GM21786 (cell line): ENCODE measurements around the gene NUP153.

Experiments
- ATAC-seq: cut with Tn5 transposase; IDR thresholded peaks from one replicate; pipeline ENCODE4 v1.9.1; 2021; ENCODE audit not compliant: unreplicated experiment

NUP153 gene

DNA sequence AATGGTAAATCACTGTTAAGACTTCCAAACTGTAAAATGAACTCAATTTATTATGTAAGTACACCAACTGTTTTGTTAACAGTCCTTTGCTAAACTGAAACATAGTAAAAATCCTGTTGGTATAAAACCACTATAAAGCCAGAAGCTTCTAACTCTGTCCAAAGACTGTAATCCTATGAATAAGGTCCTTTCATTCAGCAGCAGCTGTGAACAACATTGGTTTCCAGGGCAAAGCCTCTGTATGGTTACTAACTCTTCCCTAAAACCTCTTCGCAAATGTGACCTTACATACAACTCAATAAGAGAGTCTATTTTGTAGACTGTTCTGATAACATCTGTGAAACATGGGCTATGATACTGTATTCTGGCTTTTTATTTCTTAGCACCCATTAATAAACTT lies 40.1 kb downstream of the NUP153 start:
- no peak for ATAC-seq

DNA sequence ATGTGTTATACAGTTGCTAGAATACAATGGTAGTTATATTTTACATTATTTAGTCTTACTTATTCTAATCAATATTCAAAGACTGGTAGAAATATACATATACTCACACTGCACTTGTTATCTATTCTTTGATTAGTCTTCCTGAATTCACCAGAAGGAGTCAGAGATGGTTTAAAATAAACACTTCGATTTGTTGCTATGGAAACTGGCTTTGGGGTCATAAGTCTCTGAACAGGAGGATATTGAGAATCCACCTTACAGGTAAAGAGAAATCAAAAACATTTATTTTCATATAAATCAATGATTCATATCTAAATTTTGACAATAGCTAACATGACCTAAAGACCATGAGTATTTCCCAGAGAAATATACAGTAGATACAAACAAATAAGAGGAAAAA lies 41.6 kb downstream of the NUP153 start:
- ATAC-seq, result no peak

DNA sequence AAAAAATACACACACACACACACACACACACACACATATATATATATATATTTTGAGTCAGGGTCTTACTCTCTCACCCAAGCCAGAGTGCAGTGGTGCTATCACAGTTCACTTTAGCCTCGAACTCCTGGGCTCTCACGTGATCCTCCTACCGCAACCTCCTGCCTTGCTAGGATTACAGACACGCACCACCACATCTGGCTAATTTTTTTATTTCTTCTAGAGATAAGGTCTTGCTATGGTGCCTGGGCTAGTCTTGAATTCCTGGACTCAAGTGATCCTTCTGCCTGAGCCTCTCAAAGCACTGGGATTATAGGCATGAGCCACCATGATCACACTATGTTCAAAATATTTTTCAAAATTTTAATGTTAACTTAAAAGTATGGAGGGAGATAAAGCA lies 43.5 kb downstream of the NUP153 start:
- no peak for ATAC-seq

DNA sequence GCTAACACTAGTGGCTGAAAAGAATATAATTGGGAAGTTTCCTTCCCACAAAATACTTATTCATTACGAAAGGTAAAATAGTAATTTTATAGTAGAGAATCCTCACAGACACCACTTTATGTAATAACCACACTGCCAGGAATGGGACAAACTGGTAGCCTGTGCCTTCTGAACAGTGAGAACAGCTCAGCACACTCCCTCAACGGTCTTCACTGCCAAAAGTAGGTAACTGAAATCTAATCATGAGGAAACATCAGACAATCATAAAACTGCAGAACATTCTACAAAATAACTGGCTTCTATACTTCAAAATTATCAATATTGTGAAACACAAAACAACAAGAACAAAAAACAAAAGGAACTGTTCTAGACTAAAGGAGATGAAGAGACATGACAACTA lies 44.1 kb downstream of the NUP153 start:
- ATAC-seq, result no peak

DNA sequence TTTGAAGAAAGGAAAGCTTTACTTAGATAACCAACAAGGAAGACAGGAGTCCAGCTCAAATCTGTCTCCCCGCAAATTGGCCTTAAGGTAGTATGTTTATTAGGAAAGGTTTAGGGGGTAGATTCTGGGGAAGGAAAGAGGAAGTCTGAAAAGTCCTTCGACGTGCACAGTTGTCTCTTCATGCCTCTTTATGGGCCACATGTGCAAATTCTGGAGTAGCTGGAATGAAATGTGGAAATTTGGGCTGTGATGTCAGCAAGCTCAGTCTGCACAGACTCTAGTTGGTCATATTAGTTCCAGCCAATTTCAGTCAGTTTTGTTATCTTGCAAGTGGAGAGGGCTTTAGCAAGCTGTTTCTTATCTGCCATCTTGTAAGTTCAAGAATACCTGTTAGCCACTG lies 50.1 kb downstream of the NUP153 start:
- ATAC-seq, result no peak

DNA sequence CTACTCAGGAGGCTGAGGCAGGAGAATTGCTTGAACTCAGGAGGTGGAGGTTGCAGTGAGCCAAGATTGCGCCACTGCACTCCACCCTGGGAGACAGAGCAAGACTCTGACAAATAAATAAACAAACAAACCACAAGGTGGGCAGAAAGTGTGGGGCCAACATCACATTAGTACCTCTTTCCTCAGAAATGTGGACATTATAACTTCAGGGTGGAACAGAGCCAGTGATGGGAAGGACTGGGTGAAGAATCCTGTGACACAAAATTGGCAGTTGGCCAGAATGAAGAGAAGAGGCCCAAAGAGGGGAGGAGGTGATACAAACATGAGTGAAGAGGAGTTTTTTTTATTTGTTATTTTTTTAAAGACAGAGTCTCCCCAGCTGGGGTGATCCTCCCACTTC lies 50.6 kb downstream of the NUP153 start:
- no peak for ATAC-seq

DNA sequence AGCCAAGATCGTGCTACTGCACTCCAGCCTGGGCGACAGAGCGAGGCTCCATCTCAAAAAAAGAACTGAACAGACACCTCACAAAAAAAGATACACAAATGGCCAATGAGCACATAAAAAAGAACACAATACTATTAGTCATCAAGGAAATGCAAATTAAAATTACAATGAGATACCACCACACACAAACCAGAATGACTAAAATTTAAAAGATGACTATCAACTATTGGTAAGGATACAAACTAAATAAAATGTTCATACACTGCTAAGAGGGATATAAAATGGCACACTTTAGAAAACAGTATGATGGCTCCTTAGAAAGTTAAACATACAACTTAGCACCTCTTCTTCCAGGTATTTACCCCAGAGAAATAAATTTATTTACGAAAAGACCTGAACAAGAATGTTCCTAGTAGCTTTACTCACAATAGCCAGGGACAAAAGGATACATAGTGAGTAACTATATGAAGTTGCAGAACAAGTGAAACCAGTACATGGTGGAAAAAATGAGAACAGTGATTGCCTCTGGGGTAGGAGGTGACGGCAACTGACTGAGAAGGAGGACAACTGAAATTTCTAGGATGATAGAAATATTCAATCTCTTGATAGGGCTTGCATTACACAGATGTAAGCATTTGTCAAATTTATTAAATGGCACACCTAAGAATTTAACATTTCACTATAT lies 53.4 kb downstream of the NUP153 start:
- ATAC-seq, result no peak

DNA sequence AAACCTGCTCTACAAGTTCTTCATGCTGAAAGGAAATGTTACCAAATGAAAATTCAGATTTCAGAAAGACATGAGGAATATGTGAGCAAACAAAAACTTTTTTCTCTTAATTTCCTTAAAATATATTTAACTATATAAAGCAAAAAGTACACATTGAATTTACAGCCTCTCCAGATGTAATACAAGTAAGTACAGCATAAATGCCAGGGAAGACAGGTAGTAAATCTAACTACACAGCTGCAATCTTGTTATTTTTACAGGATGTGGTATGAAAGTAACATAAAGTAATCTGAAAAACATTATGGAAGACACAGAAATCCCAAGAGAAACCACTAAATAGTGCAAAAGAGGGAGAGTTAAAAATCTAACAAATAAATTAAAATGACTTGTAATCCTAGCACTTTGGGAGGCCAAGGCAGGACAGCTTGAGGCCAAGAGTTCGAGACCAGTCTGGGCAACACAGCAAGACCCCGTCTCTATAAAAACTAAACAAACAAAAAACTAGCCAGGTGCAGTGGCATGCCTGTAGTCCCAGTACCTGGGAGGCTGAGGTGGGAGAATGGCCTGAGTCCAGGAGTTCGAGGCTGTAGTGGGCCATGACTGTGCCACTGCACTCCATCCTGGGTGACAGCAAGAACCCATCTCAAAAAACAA lies 55.9 kb downstream of the NUP153 start:
- no peak for ATAC-seq

DNA sequence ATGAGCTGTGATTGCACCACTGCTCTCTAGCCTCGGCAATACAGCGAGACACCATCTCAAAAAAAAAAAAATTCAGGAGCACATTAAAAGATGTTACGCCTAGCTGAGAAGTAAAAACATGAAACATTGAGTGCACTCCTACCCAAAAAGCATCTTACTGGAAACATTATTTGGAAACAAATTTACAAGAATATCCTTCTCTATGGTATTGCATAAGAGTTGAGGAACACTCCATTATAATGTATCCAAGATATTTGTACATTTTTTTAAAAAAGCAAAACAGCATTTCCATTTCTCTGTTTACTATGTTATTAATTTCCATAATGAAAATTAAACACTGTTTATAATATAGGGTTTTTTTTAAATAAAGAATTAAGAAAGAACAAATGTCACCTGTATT lies 58.0 kb downstream of the NUP153 start:
- no peak for ATAC-seq

DNA sequence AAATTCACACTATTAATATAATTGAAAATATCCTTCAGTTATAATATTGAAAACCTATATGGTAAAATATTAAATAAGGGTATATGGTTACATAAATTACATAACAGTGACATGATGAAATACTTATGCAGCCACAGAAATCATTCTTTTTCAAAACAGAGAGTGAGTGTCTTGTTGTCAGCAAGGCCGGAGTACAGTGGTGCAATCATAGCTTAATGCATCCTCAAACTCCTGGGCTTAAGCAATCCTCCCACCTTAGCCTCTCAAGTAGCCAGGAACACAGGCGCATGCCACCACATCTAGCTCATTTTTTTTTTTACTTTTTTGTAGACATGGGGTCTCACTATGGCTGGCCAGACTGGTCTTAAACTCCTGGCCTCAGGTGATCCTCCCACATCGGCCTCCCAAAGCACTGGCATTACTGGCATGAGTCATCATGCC lies 66.2 kb downstream of the NUP153 start:
- ATAC-seq, result no peak

DNA sequence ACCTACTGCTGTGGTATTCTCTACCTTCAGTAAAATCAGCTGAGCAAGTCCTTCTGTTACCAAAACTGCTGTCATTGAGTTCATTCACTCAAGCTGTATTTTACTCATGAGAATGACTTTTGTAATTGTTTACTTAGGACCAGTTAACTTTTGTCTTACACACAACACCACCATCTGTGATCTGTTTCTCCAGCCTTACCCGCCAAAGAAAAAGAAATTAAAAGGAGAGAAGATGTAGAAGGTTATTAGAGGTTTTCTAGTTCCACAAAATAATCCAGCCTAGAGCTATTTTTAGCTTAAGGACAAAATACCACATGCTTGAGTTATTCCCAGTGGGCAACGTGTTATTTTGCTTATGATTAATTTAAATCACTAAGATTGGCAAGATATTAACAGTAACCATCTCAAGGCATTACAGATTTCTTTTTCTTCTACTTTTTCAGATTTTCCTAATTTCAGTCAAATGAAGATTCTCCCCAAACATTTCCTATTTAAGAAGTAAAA lies 68.5 kb downstream of the NUP153 start:
- no peak for ATAC-seq

DNA sequence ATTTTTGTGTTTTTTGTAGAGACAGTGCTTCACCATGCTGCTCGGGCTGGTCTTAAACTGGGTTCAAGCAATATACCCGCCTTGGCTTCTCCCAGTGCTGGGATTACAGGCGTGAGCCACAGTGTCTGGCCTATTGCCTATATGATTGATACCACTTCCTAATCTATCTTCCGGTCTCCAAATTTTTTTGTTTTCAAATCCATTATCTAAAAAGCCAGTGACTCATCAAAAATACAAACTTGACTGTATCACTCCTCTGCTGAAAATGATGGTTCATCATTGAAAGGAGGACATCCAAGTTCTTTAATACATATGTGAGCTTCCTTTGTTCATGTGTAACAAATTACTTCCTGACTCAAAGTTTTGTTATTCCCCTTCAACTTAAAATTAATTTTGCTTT lies 71.2 kb downstream of the NUP153 start:
- no peak for ATAC-seq

DNA sequence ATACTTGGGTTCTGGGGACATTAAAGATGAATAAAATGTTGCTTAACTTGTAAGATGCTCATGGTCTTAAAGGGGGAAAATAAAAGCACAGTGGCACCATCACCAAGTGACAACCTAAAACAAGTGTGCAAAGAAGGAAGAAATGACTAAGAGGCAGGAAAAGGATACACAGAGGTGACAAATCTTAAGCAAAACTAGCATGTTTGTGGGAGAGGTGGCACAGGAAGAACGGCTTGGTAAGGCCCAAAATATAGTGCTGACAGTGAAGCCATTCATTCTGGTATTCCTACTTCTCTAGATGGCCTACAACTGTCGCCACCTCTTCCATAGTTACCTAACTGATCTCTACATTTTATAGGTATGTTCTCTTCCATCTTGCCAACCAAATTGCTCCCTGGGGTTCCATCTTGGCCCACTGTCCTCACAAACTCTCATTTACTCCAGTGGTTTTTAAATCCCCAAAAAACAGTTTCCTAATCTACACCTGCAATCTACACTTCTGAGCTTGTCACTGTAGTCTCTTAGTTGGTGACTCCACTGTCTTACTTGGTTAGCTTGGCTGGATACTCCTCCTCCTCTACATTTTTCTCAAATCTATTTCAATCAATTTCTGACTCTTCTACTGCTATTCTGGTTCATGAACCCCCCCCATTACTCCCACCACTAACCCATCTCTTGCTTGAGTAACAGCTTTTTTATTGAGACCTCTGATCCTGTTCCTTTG lies 73.1 kb downstream of the NUP153 start:
- no peak for ATAC-seq

DNA sequence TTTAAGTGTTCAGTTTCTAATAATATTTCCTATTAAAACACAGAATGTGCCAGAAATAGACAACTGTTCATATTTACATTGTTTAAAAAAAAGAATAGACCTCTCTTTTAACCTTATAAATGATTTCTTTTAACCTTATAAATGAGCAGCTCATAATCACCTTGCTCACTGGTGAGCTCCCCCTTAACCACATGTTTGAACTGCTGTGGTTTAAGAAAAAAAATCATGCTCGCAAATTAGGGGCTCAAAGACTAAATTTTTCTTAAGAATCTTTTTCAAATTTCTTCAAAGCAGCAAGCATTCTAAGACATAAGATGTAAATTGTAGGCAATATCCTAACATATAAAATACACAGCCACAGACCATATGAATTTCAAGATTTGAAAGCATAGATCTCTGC lies 73.8 kb downstream of the NUP153 start:
- ATAC-seq, result no peak

DNA sequence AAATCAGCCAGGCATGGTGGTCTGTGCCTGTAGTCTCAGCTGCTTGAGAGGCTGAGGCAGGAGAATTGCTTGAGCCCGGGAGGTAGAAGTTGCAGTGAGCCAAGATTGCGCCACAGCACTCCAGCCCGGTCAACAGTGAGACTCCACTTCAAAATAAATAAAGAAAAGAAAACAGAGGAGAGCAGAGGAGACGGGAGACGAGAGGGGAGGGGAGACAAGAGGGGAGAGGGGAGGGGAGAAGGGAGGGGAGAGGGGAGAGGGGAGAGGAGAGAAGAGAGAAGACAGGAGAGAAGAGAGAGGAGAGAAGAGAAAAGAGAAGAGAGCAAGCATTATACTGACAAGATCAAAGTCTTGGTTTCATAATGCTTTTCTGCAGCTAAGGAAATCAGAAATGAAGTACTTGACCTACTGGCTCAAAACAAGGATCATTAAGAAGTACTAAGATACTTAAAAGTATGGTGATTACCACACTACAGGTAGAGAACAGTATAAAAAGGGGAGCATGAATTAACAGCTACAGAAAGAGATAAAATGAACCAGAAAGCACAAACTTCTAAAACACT lies 76.1 kb downstream of the NUP153 start:
- ATAC-seq, result no peak

DNA sequence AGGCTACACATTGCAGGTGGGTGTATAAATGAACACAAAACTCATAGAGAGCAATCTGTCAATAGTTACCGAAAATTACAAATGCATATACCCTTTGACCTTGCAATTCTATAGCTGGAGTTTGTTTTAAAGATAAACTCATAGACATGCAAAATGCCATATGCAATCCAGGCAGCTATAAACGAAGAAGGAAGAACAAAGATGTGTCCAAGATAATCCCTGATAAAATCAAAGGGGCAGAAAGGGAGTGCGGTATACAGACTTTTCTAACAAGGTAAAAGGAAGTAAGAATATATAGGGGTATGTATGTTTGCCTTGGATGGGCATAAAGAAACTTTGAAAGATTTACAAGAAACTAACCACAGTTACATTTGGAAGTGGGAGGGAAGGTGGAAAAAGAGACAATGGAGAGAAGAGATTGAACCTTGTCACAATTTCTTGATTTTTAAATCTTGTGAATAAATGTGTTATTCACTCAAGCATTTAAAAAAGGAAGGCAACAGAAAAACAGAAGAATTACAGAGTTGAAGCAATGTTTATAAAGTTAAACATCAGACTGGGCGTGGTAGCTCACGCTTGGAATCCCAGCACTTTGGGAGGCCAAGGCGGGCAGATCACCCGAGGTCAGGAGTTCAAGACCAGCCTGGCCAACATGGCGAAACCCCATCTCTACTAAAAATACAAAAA lies 76.8 kb downstream of the NUP153 start:
- ATAC-seq, result no peak

DNA sequence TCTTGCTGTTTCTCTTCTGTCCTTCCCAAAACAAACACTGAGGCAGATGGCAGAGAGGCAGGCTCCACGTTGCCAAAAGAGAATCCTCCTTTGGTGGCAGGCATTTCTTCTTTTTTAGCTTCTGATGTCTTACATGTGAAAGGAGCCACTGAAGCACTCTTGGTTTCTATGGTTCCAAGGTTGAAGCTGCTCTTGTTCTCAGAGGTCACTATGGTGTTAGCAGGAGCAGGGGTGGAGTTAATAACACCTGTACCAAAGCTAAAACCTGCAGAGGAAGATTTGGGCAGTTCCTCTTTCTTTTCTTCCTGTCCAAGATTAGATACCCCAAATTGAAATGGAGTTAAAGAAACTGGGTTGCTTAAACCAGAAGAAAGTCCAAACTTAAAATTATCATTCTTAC lies 77.9 kb downstream of the NUP153 start:
- ATAC-seq, result peak; percentile 69

DNA sequence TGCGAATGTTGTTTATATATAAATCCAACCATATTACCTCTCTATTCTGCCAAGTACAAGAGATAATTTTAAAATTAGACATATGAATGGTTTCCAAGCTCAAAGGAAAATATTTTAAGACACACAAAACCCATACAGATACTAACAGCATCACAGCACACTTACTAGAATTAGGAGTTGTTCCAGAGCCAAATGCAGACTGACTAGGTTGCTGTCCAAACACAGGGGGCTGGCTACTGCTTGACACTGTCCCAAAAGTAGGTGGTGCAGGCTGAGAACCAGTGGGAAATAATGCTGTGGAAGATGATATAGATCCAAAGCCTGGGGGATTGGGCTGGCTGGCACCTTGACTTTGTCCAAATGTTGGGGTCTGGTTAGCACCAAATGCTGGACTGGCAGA lies 82.3 kb downstream of the NUP153 start:
- no peak for ATAC-seq

DNA sequence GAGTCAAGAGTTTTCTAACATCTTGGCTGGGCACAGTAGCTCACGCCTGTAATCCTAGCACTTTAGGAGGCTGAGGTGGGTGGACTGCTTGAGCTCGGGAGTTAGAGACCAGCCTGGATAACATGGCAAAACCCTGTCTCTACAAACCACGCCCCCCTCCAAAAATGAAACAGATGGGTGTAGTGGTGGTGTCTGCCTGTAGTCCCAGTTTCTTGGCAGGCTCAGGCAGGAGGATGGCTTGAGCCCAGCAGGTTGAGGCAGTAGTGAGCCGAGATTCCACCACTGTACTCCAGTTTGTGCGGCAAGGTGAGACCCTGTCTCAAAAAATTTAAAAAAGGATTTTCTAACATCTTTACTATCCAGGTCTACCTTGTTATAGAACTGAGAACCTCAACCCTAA lies 84.6 kb downstream of the NUP153 start:
- no peak for ATAC-seq

DNA sequence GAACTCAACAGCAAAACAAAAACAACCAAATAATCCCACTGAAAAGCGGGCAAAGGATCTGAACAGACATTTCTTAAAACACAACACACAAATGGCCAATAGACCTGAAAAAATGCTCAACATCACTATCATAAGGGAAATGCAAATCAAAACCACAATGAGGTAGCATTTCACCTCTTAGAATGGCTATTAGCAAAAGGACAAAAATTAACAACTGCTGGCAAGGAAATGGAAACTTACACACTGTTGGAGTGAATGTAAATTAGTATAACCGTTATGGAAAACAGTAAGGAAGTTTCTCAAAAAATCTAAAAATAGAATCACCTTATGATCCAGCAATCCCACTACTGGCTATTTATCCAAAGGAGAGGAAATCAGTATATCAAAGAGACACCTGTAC lies 85.7 kb downstream of the NUP153 start:
- ATAC-seq, result peak; percentile 77

DNA sequence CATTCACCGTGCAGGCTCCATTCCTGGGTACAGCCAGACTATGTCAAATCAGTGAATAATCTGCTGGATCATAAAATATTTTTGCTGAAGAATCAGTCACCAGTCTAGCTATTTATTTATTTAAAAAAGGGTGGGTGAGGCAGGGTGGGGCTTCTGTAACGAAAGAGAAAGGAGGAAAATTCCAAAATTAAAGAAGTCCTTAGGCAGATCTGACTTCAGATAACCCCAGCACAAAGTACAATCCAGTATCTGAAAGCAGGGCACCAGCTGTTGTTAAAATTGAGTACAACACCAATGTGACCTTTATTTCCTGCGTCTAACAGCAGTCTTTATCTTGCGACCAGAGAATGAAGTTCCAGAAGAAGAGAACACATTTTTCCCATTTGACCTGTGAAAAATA lies 90.9 kb downstream of the NUP153 start:
- ATAC-seq, result no peak
